HepG2 (cell line): Measurements from ENCODE around the gene MAGI1. TPM values are rescaled to one million over a fixed set of nuclear protein-coding genes. Genes with fewer than 3 reads are reported as not detected.
A peak's percentile ranks its signal among the peaks of the same experiment; 100 is the strongest.

Source experiments
- ATF2 ChIP-seq: sonication (generic); formaldehyde crosslinking; IDR thresholded peaks from 2 replicates; pipeline ENCODE4 v1.4.0; 2020; ENCODE audit warnings: missing genetic modification reagents
- BRCA1 ChIP-seq: sonication (generic); formaldehyde crosslinking; IDR thresholded peaks from 2 replicates; pipeline ENCODE4 v1.4.0; 2020; ENCODE audit warnings: missing genetic modification reagents
- CENPT ChIP-seq: sonication (generic); formaldehyde crosslinking; IDR thresholded peaks from 2 replicates; pipeline ENCODE4 v1.8.0; 2022; ENCODE audit warnings: low read depth, mild to moderate bottlenecking, moderate library complexity, missing genetic modification reagents
- CREB1 ChIP-seq, 2 experiments: fragments of 450-650 bp in 1 of 2; IDR thresholded peaks; 2 replicates each; pipeline ENCODE4 v1.6.1; 2016 to 2017; ENCODE audit warnings: control low read depth in 1 of 2, mild to moderate bottlenecking in 1 of 2, missing compliant biosample characterization in 1 of 2, missing genetic modification characterization in 1 of 2
- ERF ChIP-seq: IDR thresholded peaks from 2 replicates; pipeline ENCODE4 v1.6.1; 2018; ENCODE audit warnings: missing biosample characterization, missing genetic modification reagents
- FOXA1 ChIP-seq, 2 experiments: fragments of 450-650 bp in 1 of 2; sonication (generic) in 1 of 2; formaldehyde crosslinking in 1 of 2; IDR thresholded peaks; 2 replicates each; pipeline versions ENCODE4 v1.4.0 to v1.6.1; 2016 to 2020; ENCODE audit warnings: missing genetic modification reagents in 1 of 2
- FOXA3 ChIP-seq: IDR thresholded peaks from 2 replicates; pipeline ENCODE4 v1.6.1; 2016; ENCODE audit warnings: missing genetic modification reagents, missing compliant biosample characterization
- FOXO1 ChIP-seq: sonication (generic); formaldehyde crosslinking; IDR thresholded peaks from 2 replicates; pipeline ENCODE4 v1.4.0; 2020; ENCODE audit warnings: missing genetic modification reagents
- GATAD2A ChIP-seq: IDR thresholded peaks from 2 replicates; pipeline ENCODE4 v1.6.1; 2016
- KDM5A ChIP-seq: fragments of 200-600 bp; sonication (generic); IDR thresholded peaks from 2 replicates; pipeline ENCODE4 v1.7.0; 2018; ENCODE audit warnings: antibody characterized with exemption, mild to moderate bottlenecking, low read length, borderline replicate concordance
- KMT2A ChIP-seq: sonication (generic); formaldehyde crosslinking; IDR thresholded peaks from 2 replicates; pipeline ENCODE4 v1.4.0; 2020; ENCODE audit warnings: missing genetic modification reagents
- MBNL3 ChIP-seq: fragments of 250-450 bp; sonication (Bioruptor Pico); conservative IDR thresholded peaks from 2 replicates; pipeline ENCODE4 v1.8.0; 2022; ENCODE audit warnings: mild to moderate bottlenecking, inconsistent platforms
- RARA ChIP-seq: IDR thresholded peaks from 2 replicates; pipeline ENCODE4 v1.6.1; 2016; ENCODE audit warnings: missing genetic modification reagents, missing compliant biosample characterization
- RFXANK ChIP-seq: IDR thresholded peaks from 2 replicates; pipeline ENCODE4 v1.6.1; 2016
- SETDB1 ChIP-seq: sonication (generic); formaldehyde crosslinking; IDR thresholded peaks from 2 replicates; pipeline ENCODE4 v1.5.1; 2020; ENCODE audit warnings: missing genetic modification reagents, mild to moderate bottlenecking, borderline replicate concordance
- SRY ChIP-seq: sonication (generic); formaldehyde crosslinking; IDR thresholded peaks from 2 replicates; pipeline ENCODE4 v1.8.0; 2022; ENCODE audit warnings: mild to moderate bottlenecking, missing genetic modification reagents
- ZNF280B ChIP-seq: sonication (generic); formaldehyde crosslinking; IDR thresholded peaks from 2 replicates; pipeline ENCODE4 v1.5.0; 2020; ENCODE audit warnings: missing genetic modification reagents, mild to moderate bottlenecking, borderline replicate concordance
- ZNF280D ChIP-seq: sonication (generic); formaldehyde crosslinking; IDR thresholded peaks from 2 replicates; pipeline ENCODE4 v1.5.1; 2020; ENCODE audit warnings: mild to moderate bottlenecking, missing genetic modification reagents
- ZNF296 ChIP-seq: sonication (generic); formaldehyde crosslinking; conservative IDR thresholded peaks from 2 replicates; pipeline ENCODE4 v1.5.0; 2020; ENCODE audit warnings: mild to moderate bottlenecking, missing genetic modification reagents
- ZNF552 ChIP-seq: sonication (generic); formaldehyde crosslinking; IDR thresholded peaks from 2 replicates; pipeline ENCODE4 v1.9.0; 2022; ENCODE audit warnings: missing genetic modification reagents, mild to moderate bottlenecking, borderline replicate concordance
- ZNF710 ChIP-seq: sonication (generic); formaldehyde crosslinking; IDR thresholded peaks from 2 replicates; pipeline ENCODE4 v1.5.0; 2020; ENCODE audit warnings: mild to moderate bottlenecking, missing genetic modification reagents, borderline replicate concordance
- ZNF841 ChIP-seq: sonication (generic); formaldehyde crosslinking; IDR thresholded peaks from 2 replicates; pipeline ENCODE4 v1.8.1; 2023; ENCODE audit warnings: missing genetic modification reagents, borderline replicate concordance
- ZSCAN20 ChIP-seq: sonication (generic); formaldehyde crosslinking; IDR thresholded peaks from 2 replicates; pipeline ENCODE4 v1.4.0; 2020; ENCODE audit warnings: missing genetic modification reagents, mild to moderate bottlenecking, borderline replicate concordance
- polyA plus RNA-seq, 8 experiments: library from polyadenylated mRNA; depleted of rRNA in 3 of 8; stranded (reverse) in 7 of 8; unstranded in 1 of 8; fragments of >200 nt; fragmentation: Illumina TruSeq in 4 of 8; extraction: Trizol in 4 of 8; gene quantifications; 2 replicates each; pipeline versions ENCODE4 v1.2.1 to v1.2.3, GENCODE V29; 2011 to 2016; ENCODE audit warnings: low read depth in 4 of 8, missing spikeins in 1 of 8, mixed read lengths in 1 of 8; ENCODE audit not compliant: insufficient read depth in 1 of 8
- total RNA-seq, 5 experiments: library from RNA; depleted of rRNA; stranded (reverse); fragments of >200 nt; fragmentation: Illumina TruSeq; extraction: Trizol; gene quantifications; 2 replicates each; pipeline ENCODE4 v1.2.3, GENCODE V29; 2016; ENCODE audit warnings: low read depth in 1 of 5

The MAGI1 gene
- total and polyA plus RNA-seq, 2 of the 13 experiments (the other 11 are each of a cell fraction or from before 2014, with no cell fraction given): 22.2 to 26.0 TPM

GRCh38 chr3:66073464-66074141 is 34.9 kb upstream of the MAGI1 start (continued):
- TF ChIP-seq KDM5A: no peak
- no peak for TF ChIP-seq RFXANK (CRISPR knock-in tag)
- TF ChIP-seq FOXO1: 0 out of 2 replicates have a peak, but pooled peaks have one; percentile 36
- no peak for TF ChIP-seq CENPT (CRISPR knock-in tag)
- no peak for TF ChIP-seq ZNF280D (CRISPR knock-in tag)
- TF ChIP-seq ZNF710 (CRISPR knock-in tag): peak; percentile 21; the same call in 1 of the 2 replicates
- TF ChIP-seq BRCA1 (CRISPR knock-in tag): no peak
- TF ChIP-seq ZSCAN20 (CRISPR knock-in tag): peak; percentile 84; the same call in 1 of the 2 replicates
- TF ChIP-seq SRY (CRISPR knock-in tag): no peak
- TF ChIP-seq ZNF841: no peak
- TF ChIP-seq ZNF280B (CRISPR knock-in tag): no peak
- TF ChIP-seq ATF2 (CRISPR knock-in tag): 0 out of 2 replicates have a peak, but pooled peaks have one; percentile 44
- TF ChIP-seq ZNF296 (CRISPR knock-in tag): no peak
- no peak for TF ChIP-seq FOXA1 (IDR thresholded peaks at IDR 0.05)
- TF ChIP-seq FOXA1 (CRISPR knock-in tag; IDR thresholded peaks at IDR 0.05): peak; percentile 59
- TF ChIP-seq GATAD2A (CRISPR knock-in tag): peak; percentile 77
- no peak for TF ChIP-seq MBNL3 (CRISPR knock-in tag)
- TF ChIP-seq KMT2A: peak; percentile 37; the same call in 1 of the 2 replicates
- peak; percentile 59 for TF ChIP-seq FOXA3 (CRISPR knock-in tag)
- TF ChIP-seq ERF (CRISPR knock-in tag): peak; percentile 30; the same call in 1 of the 2 replicates
- no peak for TF ChIP-seq CREB1 (IDR thresholded peaks at IDR 0.05)
- TF ChIP-seq CREB1 (CRISPR knock-in tag; IDR thresholded peaks at IDR 0.05): no peak
- TF ChIP-seq ZNF552: no peak
- TF ChIP-seq SETDB1: no peak
- TF ChIP-seq RARA: peak; percentile 59
